Measurements from ENCODE around the gene OCA2. TPM values are rescaled to one million over a fixed set of nuclear protein-coding genes. Genes with fewer than 3 reads are reported as not detected.
A peak's percentile ranks its signal among the peaks of the same experiment; 100 is the strongest.

OCA2 gene
- total RNA-seq, 2 donors from 2014 or later: 0.31 TPM; not detected in 1

GRCh38 chr15:28023422-28023821 is 75.7 kb downstream of the OCA2 start:
- no peak for TF ChIP-seq CTCF (IDR thresholded peaks at IDR 0.05)
- no peaks in the 10 kb centered on the region for H3K27me3 ChIP-seq
- no peak overlapping the region for H3K27ac ChIP-seq
- H3K4me3 ChIP-seq: no peak overlapping the region
- H3K36me3 ChIP-seq: no peaks in the 10 kb centered on the region
- H3K9me3 ChIP-seq: no peaks in the 10 kb centered on the region
- DNase-seq (ENCODE audit: low spot score): no peak
- H3K4me1 ChIP-seq: no peaks in the 10 kb centered on the region

- no peak overlapping the region for H3K4me3 ChIP-seq
- H3K27ac ChIP-seq: no peak overlapping the region
- no peaks in the 10 kb centered on the region for H3K9me3 ChIP-seq
- no peaks in the 10 kb centered on the region for H3K36me3 ChIP-seq
- H3K27me3 ChIP-seq: no peaks in the 10 kb centered on the region
- H3K4me1 ChIP-seq: no peaks in the 10 kb centered on the region
- no peak for DNase-seq (ENCODE audit: low spot score)
- TF ChIP-seq CTCF (IDR thresholded peaks at IDR 0.05): no peak
Measured at GRCh38 chr15:28022961-28023360, 76.2 kb downstream of the OCA2 start.

- H3K4me1 ChIP-seq: no peaks in the 10 kb centered on the region
- no peaks in the 10 kb centered on the region for H3K36me3 ChIP-seq
- H3K4me3 ChIP-seq: no peak overlapping the region
- no peaks in the 10 kb centered on the region for H3K27me3 ChIP-seq
- no peak for DNase-seq (ENCODE audit: low spot score)
- no peaks in the 10 kb centered on the region for H3K9me3 ChIP-seq
- H3K27ac ChIP-seq: no peak overlapping the region
- TF ChIP-seq CTCF (IDR thresholded peaks at IDR 0.05): no peak
Measured at GRCh38 chr15:28022181-28022580, 76.9 kb downstream of the OCA2 start.

GRCh38 chr15:28021281-28022039 is 77.7 kb downstream of the OCA2 start:
- H3K4me3 ChIP-seq: no peak overlapping the region
- no peaks in the 10 kb centered on the region for H3K9me3 ChIP-seq
- no peaks in the 10 kb centered on the region for H3K27me3 ChIP-seq
- peak; percentile 35 to 72 for TF ChIP-seq CTCF (IDR thresholded peaks at IDR 0.05)
- H3K36me3 ChIP-seq: no peaks in the 10 kb centered on the region
- H3K27ac ChIP-seq: no peak overlapping the region
- DNase-seq (ENCODE audit: low spot score): no peak
- H3K4me1 ChIP-seq: no peaks in the 10 kb centered on the region

GRCh38 chr15:28020644-28021043 is 78.5 kb downstream of the OCA2 start:
- Histone ChIP-seq H3K4me3 (no peak overlapping the region), H3K4me1 (no peaks in the 10 kb centered on the region), H3K36me3 (no peaks in the 10 kb centered on the region), H3K9me3 (no peaks in the 10 kb centered on the region), H3K27me3 (no peaks in the 10 kb centered on the region), H3K27ac (no peak overlapping the region)
- TF ChIP-seq CTCF (IDR thresholded peaks at IDR 0.05): no peak
- no peak for DNase-seq (ENCODE audit: low spot score)

Measured in right atrium auricular region (tissue), 2 donors.